HCT116 (cell line): ENCODE data around the gene HEATR5A.

Source experiments
- ATF3 ChIP-seq: IDR thresholded peaks from 2 replicates; pipeline ENCODE4 v1.6.1; 2012
- CTCF ChIP-seq, 3 experiments: fragments of 200-600 bp in 1 of 3; sonication (generic) in 1 of 3; IDR thresholded peaks in 2 of 3; conservative IDR thresholded peaks in 1 of 3; 2 replicates each; pipeline ENCODE4 v1.5.1; 2012 to 2017; ENCODE audit warnings: low read depth in 2 of 3, low read length in 2 of 3, antibody characterized with exemption in 1 of 3, borderline replicate concordance in 1 of 3, control low read depth in 1 of 3, mild to moderate bottlenecking in 1 of 3, mixed read lengths in 1 of 3, mixed run types in 1 of 3, moderate library complexity in 1 of 3; ENCODE audit not compliant: insufficient read depth in 1 of 3
- ELF1 ChIP-seq: IDR thresholded peaks from 2 replicates; pipeline ENCODE4 v1.6.1; 2012; ENCODE audit warnings: low read depth, borderline replicate concordance
- EZH2 ChIP-seq: fragments of 200-600 bp; sonication (generic); IDR thresholded peaks from 2 replicates; pipeline ENCODE4 v1.6.1; 2017; ENCODE audit warnings: antibody characterized with exemption, mixed run types
- EZH2phosphoT487 ChIP-seq: fragments of 200-600 bp; IDR thresholded peaks from 2 replicates; pipeline ENCODE4 v1.6.1; 2018; ENCODE audit warnings: antibody characterized with exemption, borderline replicate concordance
- JUND ChIP-seq: IDR thresholded peaks from 2 replicates; pipeline ENCODE4 v1.6.1; 2012
- MAX ChIP-seq: IDR thresholded peaks from 2 replicates; pipeline ENCODE4 v1.6.1; 2012
- POLR2A ChIP-seq: IDR thresholded peaks from 2 replicates; pipeline ENCODE4 v1.7.0; 2011; ENCODE audit warnings: borderline replicate concordance; ENCODE audit not compliant: insufficient read depth, insufficient read length; ENCODE audit errors: extremely low read depth
- POLR2AphosphoS5 ChIP-seq: IDR thresholded peaks from 2 replicates; pipeline ENCODE4 v1.6.1; 2011; ENCODE audit warnings: mild to moderate bottlenecking, low read depth, low read length, moderate library complexity
- REST ChIP-seq: IDR thresholded peaks from 2 replicates; pipeline ENCODE4 v1.6.1; 2012; ENCODE audit warnings: low read depth
- SIN3A ChIP-seq: IDR thresholded peaks from 2 replicates; pipeline ENCODE4 v1.6.1; 2012; ENCODE audit warnings: low read depth
- SP1 ChIP-seq: IDR thresholded peaks from 2 replicates; pipeline ENCODE4 v1.6.1; 2012; ENCODE audit warnings: low read depth
- SRF ChIP-seq: IDR thresholded peaks from 2 replicates; pipeline ENCODE4 v1.6.1; 2012; ENCODE audit warnings: low read depth
- ZBTB33 ChIP-seq: IDR thresholded peaks from 2 replicates; pipeline ENCODE4 v1.6.1; 2011; ENCODE audit warnings: mild to moderate bottlenecking, low read length, moderate library complexity; ENCODE audit not compliant: insufficient replicate concordance; ENCODE audit errors: extremely low read depth

- no peak for TF ChIP-seq EZH2phosphoT487
- no peak for TF ChIP-seq CTCF (IDR thresholded peaks at IDR 0.05 in 2 of 3, conservative IDR thresholded peaks at IDR 0.05 in 1 of 3; ENCODE audit: borderline replicate concordance in 1 of 3, insufficient read depth in 1 of 3, low read depth in 2 of 3, low read length in 2 of 3)
- no peak for TF ChIP-seq POLR2A
- TF ChIP-seq SIN3A = no peak
- TF ChIP-seq ELF1 = no peak
- TF ChIP-seq REST = no peak
- TF ChIP-seq ATF3 = no peak
- no peak for TF ChIP-seq POLR2AphosphoS5
- TF ChIP-seq JUND = no peak
- no peak for TF ChIP-seq ZBTB33
- no peak for TF ChIP-seq MAX
- TF ChIP-seq SRF = no peak
- TF ChIP-seq EZH2 = no peak
- no peak for TF ChIP-seq SP1
These were observed 41.2 kb upstream of the HEATR5A start for GRCh38 chr14:31461545-31461944.
